HG02884 (cell line): ENCODE measurements around the gene DDRGK1.
A peak's percentile ranks its signal among the peaks of the same experiment; 100 is the strongest.
"Not testable (repeated sequence)": the region's sequence is repeated elsewhere in the genome, so short reads cannot be mapped to it uniquely, and the experiment has no call there.

Source experiments
- ATAC-seq: cut with Tn5 transposase; IDR thresholded peaks from one replicate; pipeline ENCODE4 v1.9.1; 2021; ENCODE audit warnings: mild to moderate bottlenecking, moderate library complexity; ENCODE audit not compliant: unreplicated experiment

Gene DDRGK1

GRCh38 chr20:3221398-3222226 lies 17.1 kb upstream of the DDRGK1 start:
- ATAC-seq = no peak

GRCh38 chr20:3218307-3218988 lies 14.0 kb upstream of the DDRGK1 start:
- ATAC-seq = peak; percentile 57

DNA sequence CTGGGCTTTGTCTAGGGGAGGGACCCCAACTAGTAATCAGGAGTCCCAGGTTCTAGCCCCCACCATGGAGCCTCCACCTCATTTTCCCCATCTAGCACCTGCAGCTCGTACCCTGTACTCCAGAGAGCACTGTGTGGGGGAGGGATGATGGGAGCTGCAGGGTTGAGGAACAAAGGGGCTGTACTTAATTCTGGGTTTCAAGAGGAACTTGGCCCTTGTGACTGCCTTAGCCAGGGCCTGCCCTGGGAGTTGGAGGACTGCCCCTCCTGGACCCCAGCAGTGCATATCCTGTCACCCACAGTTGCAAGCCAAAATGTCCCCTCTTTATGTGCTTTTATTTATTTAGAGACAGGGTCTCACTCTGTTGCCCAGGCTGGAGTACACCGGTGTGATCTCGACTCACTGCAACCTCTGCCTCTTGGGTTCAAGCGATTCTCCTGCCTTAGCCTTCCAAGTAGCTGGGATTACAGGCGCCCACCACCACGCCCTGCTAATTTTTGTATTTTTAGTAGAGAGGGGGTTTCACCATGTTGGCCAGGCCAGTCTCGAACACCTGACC lies 11.0 kb upstream of the DDRGK1 start:
- not testable (repeated sequence) for ATAC-seq

- no peak for ATAC-seq
Measured at GRCh38 chr20:3213226-3213625, 8.7 kb upstream of the DDRGK1 start.

- no peak for ATAC-seq
Measured at GRCh38 chr20:3210346-3210745, 5.9 kb upstream of the DDRGK1 start.

DNA sequence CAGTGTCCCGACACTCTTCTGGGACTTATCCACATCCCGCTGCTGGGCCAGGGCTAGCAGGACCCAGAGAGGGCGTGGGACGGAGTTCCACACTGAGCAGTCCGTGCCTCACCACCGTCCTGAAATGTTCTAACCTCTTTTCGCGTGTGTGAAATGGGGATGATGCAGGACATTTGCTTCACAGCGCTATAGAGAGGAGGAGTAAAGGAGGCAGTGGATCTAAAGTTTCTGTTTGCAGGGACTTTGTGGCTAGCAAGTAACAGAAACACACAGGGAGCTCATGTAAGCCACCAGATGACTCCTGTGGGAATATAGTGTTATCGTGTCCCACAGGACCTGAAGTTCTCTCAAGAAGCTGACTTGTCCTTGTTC lies 5.5 kb upstream of the DDRGK1 start:
- ATAC-seq = no peak

GRCh38 chr20:3209257-3209945 lies 4.9 kb upstream of the DDRGK1 start, which contains the start of gene ITPA:
Gene ITPA, plus strand, starts transcription at chr20:3209498. Its CDS starts 54 bp downstream, at chr20:3209552.
- no peak for ATAC-seq

GRCh38 chr20:3208786-3209256 lies 4.3 kb upstream of the DDRGK1 start:
- no peak for ATAC-seq

DNA sequence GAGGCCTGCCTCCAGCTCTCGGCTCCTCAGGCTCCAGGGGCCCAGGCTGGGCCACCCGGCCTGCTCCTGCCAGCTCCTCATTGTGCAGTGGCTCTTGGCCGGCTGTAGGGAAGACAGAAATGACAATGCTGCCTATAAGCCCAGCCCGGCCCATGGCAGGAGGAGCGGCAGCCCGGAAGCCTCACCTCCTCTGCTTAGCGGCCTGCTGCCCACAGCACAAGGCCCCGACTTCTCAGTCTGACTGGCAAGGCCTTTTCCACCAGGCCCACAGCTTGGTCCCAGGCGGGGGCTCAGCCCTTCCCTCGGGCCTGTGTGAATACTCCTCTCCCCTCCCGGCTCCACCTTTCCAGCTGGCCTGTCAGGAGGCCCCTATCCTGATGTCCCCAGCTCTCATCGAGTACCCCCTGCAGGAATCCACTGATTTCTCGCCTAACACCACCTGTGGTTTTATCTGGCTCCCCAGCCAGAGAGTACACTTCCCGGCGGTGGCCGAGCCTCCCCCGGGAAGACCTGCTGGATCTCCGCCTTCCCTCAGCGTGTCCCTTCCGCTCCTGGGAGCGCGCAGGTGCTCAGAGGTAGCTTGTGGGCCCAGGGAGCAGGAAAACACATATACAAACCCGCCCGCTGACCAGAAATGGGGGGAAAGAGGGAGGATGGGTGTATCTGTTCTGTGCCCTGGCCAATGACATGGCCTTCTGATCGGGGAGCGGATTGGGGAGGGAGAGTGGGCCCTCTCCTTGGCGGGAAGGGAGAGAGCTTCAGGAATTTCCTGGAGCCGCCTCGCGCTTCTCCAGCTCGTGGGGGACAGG lies 963 bp downstream of the DDRGK1 start:
- ATAC-seq = no peak

DNA sequence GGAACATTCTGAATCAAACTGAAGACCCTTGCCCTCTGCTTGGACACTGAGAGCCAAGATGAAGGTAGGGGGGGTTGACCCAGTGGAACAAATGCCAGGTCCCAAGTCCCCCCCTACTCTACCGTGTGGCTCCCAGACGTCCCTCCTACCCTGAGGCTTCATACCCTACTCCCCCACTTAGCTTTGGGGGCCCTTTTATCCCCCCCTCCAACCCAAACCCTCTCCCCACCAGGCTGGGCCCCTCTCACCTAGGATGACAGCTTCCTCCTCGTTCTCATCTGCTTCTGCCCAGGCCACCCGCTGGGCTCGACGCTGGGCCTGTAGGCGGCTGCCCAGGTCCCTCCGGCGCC lies 1.5 kb downstream of the DDRGK1 start:
- no peak for ATAC-seq

- no peak for ATAC-seq
Measured at GRCh38 chr20:3199976-3200755, 4.3 kb downstream of the DDRGK1 start.

GRCh38 chr20:3199206-3199605 lies 5.3 kb downstream of the DDRGK1 start:
- ATAC-seq = no peak

GRCh38 chr20:3195590-3196237 lies 8.8 kb downstream of the DDRGK1 start:
- no peak for ATAC-seq

GRCh38 chr20:3194617-3195280 lies 9.7 kb downstream of the DDRGK1 start:
- ATAC-seq = no peak

- ATAC-seq = no peak
Measured at GRCh38 chr20:3193806-3194616, 10.5 kb downstream of the DDRGK1 start.

GRCh38 chr20:3192226-3193015 lies 12.1 kb downstream of the DDRGK1 start:
- ATAC-seq = no peak

- no peak for ATAC-seq
Measured at GRCh38 chr20:3190681-3191111, 13.8 kb downstream of the DDRGK1 start.
